NCI-H1694 treated with DMSO at 0.1 percent for 48 hours (cell line): Measurements from ENCODE around the gene NFX1.
"Not testable (repeated sequence)": the region's sequence is repeated elsewhere in the genome, so short reads cannot be mapped to it uniquely, and the experiment has no call there.

ENCODE experiments used
- DNase-seq: peaks from one replicate; lab custom pipeline; 2025; lab: John Stamatoyannopoulos, UW

NFX1 gene

GRCh38 chr9:33391111-33391771, 100.9 kb downstream of the NFX1 start:
- peak; percentile 38 for DNase-seq

DNA sequence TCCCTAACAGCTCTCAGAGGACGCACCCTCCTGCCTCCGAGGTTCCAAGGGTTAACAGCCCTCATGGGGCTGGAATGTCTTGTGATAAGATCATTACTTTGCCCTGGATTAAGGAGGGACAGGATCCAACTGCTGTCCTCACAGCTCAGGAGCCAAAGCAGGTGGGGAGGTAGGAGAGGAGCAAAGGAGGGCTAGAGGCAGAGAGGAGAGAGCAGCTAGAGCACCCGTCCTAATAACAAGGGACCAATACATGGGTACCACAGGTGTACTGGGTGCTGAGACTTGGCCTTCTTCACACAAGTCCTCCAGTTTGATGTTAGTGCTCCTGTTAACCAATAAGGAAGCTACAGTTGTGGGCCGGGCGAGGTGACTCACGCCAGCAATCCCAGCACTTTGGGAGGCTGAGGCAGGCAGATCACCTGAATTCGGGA, 102.3 kb downstream of the NFX1 start:
- not testable (repeated sequence) for DNase-seq

- no peak for DNase-seq
Observed at GRCh38 chr9:33393581-33393980, 103.3 kb downstream of the NFX1 start.

DNA sequence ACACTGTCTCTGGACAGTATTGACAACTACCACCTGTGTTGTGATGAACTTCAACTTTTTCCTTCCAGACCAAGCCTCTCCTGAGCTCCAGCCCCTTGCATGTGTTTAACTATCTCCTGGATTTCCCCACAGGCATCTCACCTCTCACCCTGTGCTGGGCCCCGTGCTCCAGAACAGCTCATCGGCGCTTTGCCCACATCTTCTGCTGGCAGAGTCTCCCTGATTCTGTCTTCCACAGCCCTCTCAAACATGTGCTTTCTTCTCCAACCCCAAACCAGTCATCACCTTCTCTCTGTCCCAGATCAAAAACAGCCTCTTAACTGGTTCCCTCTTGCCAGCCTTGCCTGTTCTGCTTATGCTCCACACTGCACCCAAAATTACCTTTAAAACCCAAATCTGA, 103.7 kb downstream of the NFX1 start:
- DNase-seq: not testable (repeated sequence)

GRCh38 chr9:33395159-33395879, 105.0 kb downstream of the NFX1 start:
- DNase-seq: not testable (repeated sequence)

- not testable (repeated sequence) for DNase-seq
Observed at GRCh38 chr9:33397801-33398200, 107.5 kb downstream of the NFX1 start.

- not testable (repeated sequence) for DNase-seq
Observed at GRCh38 chr9:33399047-33399446, 108.7 kb downstream of the NFX1 start.

GRCh38 chr9:33401809-33402208, 111.5 kb downstream of the NFX1 start:
- not testable (repeated sequence) for DNase-seq

DNA sequence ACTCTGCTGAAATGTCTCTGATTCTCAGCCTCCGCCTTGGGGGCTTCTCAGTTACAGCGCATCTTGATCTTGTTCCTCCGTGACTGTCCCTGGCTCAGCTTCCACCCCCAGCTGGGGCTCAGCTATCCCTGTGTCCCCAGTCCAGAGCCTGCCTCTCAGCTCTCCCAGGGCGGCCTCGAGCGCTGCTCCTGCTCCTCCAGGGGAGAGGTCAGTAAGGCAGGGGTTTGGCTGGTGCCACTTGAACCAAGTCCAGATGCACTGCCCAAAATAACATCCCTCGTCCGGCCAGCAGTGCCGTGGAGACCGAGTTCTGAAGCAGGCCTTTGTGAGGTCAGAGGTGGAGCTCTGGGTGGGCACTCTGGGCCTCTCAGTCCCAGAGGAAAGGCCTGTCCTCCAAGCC, 112.1 kb downstream of the NFX1 start, which contains the start of gene AQP7:
AQP7 (minus strand) TSS at position 198 of the 400 bp plus-strand sequence. CDS start 1,306 bp downstream, outside the sequence.
- DNase-seq: not testable (repeated sequence)

DNA sequence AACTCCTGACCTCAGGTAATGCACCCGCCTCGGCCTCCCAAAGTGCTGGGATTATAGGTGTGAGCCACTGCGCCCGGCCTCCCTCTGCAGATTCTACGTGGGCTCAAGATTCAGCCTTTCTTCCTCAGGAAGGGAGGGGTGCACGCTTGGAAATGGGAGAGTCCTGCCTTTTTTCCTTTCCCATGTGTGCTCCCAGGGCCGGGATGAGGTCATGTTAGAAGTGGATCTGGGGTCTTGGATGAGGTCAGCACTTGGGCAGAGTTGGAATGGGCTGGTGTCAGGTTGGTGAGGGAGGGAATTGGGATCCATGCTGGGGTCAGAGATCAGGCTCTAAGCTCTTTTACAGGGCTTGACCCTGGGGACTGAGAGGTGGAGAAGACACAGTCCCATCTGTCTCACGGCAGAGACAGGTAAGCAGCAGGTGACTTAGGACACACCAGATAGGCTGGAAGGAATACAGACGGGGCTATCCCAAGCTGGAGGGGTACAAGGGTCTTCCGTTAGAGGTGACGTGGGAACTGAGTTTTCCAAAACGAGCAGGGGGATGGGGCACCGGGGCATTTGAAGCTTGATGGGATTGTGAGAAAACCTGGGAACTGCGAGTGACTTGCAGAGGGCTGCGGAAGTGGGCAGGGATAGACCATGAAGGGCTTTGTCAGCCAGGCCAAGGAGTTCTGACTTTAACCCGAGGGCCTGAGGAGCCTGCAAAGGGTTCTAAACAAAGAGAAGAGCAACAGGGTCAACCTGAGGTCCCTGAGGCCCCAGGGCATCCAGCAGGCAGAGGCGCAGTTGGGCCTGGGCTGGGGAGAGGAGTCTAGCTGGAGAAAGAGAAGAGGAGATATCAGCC, 113.8 kb downstream of the NFX1 start:
- DNase-seq: no peak

- DNase-seq: no peak
Observed at GRCh38 chr9:33404788-33405362, 114.6 kb downstream of the NFX1 start.

- no peak for DNase-seq
Observed at GRCh38 chr9:33407061-33407460, 116.7 kb downstream of the NFX1 start.

DNA sequence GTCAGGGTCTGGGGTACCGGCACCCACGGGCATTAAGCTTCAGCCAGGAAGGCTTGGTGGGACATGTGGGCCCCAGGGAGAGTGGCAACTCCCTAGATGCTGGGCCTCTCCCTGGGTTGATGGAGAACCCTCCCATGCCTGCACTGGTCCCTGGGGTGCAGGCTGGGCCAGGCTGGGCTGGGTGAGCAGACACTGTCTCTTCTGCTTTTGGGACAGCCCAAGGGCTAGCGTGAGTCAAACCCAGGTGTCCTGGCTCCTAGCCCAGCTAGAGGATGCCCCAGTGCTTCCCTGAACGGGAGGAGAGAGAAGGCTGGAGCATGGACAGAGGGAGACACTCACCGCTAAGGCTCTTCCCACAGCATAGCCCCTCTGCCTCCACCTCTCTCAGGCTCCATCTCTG, 117.8 kb downstream of the NFX1 start:
- no peak for DNase-seq

DNA sequence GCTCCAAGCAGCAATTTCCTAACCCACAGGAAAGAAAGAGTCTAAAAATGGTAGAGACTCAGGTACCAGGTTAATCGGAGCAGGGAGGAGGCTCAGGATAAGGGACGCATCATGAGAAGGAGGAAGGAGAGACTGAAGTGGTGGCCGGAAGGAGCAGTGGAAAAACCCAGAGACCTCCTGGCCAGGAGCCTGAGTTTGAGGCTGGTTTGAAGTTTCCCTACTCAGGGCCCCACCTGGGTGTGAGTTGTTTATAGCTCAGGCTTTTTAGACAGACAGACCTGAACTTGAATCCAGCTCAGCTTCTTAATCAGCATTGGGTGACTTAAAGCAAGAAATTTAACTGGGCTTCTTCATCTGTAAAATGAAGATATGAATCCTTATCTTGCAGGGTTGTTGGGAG, 124.0 kb downstream of the NFX1 start:
- no peak for DNase-seq

DNA sequence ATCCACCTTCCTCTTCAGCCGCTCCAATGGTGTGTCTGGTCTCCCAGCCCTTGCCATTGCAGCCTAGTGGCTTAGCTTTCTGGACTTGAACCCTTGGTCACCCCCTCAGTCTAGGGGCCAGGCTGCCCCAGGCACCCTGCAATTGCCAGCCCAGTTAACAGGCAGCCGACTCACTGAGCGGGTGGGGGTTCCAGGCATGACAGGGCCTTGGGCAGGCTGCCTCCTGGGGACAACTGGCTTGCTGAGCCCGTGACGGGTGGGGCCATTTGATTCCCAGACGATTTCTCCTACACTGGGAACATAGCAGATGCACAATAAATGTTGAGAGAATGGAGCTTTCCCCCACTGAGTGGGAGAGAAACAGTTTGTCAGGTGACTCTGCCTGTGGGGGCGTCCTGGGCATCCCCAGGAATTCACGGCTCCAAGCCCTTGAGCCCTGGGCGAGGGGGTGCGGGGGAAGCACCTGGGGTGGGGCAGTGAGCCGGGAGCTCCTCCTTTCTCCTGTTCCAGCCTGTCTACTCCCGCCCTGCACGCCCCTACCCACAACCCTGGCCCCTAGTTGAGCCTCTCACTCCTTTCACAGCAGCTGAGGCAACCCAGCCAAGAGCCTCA, 124.7 kb downstream of the NFX1 start:
- no peak for DNase-seq

GRCh38 chr9:33415501-33416038, 125.3 kb downstream of the NFX1 start:
- DNase-seq: peak; percentile 21

DNA sequence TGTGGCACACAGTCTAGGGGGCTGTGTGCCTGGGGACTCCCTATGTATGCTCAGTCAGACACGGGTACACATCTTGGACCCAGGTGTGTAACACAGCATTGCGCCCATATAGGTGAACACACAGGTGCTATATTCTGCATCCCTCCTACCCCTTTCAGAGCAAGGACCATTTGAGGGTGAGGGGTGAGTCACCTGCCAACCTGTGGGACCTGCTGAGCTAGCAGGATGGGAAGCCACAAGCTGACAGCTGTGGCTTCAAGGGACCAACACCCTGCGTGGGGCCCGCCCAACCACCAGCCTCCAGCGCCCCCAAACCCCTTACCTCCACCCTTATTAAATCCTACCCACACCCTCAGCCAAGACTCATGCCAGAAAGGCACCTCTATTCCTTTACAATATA, 126.7 kb downstream of the NFX1 start:
- no peak for DNase-seq

DNA sequence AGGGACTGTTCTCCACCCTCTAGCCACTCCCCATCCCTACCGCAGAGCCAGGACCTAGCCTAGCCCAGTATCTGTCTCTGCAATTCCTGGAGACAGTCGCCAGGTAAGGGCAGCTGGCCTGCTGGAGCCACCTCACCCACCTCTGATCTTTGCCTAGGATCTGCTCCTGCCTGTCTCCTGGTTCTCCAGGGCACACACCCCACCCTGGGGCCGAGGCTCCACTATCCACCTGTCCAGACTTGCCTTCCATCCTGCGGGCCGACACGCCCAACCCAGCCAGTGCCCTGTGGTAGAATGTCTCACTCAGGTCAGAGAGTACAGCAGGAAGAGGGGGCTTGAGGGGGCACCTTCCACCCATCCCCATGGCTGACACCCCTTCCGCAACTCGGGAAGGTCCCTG, 127.8 kb downstream of the NFX1 start:
- no peak for DNase-seq

DNA sequence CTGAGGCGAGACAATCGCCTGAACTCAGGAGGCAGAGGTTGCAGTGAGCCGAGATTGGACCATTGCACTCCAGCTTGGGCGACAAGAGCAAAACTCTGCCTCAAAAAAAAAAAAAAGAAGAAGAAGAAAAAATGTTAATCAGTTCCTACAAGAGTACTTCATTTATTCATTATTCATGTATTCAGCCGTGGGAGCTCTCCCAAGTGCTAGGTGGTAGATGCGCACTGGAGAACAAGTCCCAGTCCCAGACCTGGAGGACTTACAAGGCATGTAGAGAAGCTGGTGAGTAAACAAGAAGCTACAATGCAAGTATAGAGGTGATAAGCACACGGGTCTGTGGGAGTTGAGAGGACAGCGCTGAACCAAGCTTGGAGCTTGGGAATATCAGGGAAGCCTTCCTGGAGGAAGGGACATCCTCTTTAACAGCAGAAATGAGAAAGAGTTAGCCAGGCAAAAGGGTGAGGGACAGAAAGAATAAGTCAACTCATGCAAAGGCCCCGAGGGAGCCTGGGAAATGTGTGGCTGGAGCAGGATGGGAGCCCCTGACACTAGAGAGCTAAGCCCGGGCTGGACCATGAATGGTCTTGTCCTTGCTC, 129.5 kb downstream of the NFX1 start:
- no peak for DNase-seq
